SKM-1 treated with dmso at 0.1 percent for 144 hours (cell line): Measurements from ENCODE around the gene MT1HL1.
"Not testable (repeated sequence)": the region's sequence is repeated elsewhere in the genome, so short reads cannot be mapped to it uniquely, and the experiment has no call there.

Source experiments
- DNase-seq: peaks from one replicate; lab custom pipeline; 2025; ENCODE audit not compliant: unreplicated experiment; lab: John Stamatoyannopoulos, UW

The MT1HL1 gene

DNA sequence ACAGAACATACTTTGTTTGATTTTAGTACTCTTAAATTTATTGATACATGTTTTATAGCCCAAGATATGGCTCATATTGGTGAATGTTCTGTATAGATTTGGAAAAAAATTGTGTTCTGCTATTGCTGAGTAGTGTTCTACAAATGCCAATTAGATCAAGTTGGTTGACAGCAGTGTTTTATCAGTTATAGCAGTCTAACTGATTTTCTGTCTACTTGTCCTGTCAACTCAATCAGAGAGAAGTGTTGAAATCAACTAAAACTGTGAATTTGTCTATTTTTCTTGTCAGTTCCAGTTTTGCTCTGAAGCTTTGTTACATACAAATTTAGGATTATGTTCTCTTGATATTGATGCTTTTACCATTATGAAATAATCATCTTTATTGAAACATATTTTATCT lies 14.7 kb upstream of the MT1HL1 start:
- no peak for DNase-seq

GRCh38 chr1:237016626-237017025 lies 12.4 kb upstream of the MT1HL1 start:
- DNase-seq, result no peak

- no peak for DNase-seq
These were observed 9.4 kb upstream of the MT1HL1 start for GRCh38 chr1:237013608-237014007.

DNA sequence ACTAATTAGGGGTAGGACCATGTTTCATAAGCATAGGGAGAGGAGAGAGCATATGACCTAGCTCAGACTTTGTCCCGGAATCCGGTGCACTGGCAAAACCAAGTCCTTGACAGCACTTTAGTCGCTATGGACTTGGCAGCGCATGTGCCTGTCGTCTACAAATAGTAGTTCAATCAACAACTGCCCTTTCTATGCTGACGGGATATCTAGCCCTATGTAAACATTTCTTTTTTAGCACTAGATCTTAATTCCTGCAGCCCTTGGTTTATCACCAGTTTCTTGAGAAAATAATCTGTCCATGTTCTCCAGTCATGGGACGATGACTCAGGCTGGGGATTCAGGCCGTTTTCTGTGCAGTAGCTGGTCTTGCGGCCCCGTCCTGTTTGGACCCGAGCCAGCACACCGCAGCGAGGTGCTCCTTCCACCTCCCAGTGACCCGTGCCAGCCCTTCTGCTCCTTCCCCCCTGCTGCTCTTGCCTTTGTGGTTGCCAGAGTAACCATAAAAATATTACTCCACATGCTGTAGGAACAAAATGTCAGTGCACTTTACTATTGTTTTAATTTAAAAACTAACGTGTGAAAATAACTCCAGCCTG lies 8.6 kb upstream of the MT1HL1 start:
- no peak for DNase-seq

DNA sequence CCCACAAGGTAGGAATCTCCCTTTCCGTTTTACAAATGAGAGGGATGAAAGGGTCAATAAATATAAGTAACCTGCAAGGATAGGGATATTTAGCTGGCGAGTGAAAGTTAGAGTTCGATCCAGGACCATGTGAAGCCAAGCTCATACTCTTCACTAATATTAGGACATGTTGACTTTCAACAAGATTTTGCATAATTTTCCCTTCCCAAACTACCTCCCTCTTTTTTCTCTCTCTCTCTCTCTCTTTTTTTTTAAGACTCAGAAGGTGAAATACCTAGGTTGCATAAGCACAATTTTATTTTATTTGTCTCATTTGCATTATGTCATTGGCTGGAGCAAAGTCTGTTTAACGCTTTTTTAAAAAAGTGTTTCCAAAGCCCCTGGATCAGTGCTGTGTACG lies 8.1 kb upstream of the MT1HL1 start:
- DNase-seq, result no peak

GRCh38 chr1:237011432-237011831 lies 7.2 kb upstream of the MT1HL1 start:
- DNase-seq, result no peak

GRCh38 chr1:237009611-237010010 lies 5.4 kb upstream of the MT1HL1 start:
- DNase-seq, result no peak

- DNase-seq, result no peak
These were observed 3.1 kb upstream of the MT1HL1 start for GRCh38 chr1:237007147-237007881.

DNA sequence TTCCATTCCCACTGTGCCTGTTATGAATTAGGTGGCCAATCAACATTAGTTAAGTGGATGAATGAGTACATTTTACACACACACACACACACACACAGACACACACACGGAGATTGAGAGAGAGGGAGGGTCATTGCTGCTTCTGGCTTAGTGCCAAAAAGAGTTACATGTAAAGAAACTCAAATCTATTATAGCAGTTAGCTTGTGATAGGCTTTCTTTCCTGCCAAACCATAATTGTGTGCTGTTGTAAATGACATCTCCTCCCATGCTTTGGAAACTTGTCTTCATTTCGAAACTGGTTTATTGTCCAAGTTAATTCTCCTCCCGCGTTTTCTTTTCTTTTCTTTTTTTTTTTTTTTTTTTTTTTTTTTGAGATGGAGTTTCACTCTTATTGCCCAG lies 1.4 kb upstream of the MT1HL1 start:
- no peak for DNase-seq

DNA sequence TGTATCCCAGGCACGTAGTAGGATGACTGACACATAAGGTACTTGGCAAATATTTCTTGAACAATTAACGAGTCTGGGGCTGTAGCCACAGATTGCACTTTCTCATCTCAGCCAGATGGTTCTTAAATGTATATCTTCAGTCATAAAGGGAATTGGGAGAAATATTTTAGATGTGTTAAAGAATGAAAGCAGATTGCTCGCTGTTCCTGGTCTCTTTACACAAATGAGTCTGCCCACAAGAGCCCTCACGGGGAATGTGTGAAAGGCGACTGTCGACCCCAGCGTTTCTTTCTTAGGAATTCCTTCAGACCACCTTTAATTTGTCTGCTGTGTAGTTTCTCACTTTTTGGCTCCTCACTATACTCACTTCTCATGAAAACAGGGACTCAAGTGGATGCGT lies 725 bp downstream of the MT1HL1 start:
- DNase-seq, result no peak

- DNase-seq, result no peak
These were observed 4.0 kb downstream of the MT1HL1 start for GRCh38 chr1:237000191-237000590.

DNA sequence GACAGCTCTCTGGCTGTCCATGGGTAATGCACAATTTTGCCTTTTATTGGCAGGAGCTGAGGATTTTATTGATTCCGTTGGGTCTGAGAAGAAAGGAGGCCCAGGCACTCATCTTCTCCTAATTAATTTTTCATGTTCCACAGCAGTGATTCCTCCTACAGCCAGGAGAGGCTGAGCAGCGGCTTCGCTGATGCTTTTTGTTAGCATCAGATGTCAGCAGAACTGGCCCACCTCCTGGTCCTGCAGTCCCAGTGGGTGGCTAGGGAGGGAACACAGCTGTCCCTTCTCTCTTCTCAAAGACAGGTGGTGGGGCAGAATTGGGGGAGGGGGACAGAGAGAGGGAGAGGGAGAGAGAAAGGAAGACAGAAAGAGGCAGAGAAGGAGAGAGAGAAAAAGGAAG lies 5.7 kb downstream of the MT1HL1 start:
- DNase-seq, result no peak

DNA sequence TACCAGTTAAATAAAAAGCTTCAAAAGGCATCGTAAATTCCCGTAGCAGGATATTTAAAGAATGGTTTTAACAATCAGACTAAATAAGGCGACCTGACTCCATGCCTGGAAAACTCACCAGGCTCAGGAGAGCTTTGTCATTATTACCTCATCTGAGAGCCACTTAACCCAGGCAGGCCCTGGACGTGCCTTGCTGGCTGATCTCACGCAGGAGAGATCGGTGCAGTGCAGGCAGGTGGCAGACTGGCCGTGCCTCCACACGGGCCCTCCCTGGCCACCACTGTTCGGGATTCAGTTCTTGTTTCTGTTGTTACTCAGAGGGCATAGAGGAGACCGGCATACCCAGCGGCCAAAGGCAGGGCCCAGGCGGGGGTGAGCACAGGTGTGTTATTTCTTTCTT lies 6.4 kb downstream of the MT1HL1 start:
- DNase-seq, result no peak

- no peak for DNase-seq
These were observed 6.9 kb downstream of the MT1HL1 start for GRCh38 chr1:236997361-236997760.

DNA sequence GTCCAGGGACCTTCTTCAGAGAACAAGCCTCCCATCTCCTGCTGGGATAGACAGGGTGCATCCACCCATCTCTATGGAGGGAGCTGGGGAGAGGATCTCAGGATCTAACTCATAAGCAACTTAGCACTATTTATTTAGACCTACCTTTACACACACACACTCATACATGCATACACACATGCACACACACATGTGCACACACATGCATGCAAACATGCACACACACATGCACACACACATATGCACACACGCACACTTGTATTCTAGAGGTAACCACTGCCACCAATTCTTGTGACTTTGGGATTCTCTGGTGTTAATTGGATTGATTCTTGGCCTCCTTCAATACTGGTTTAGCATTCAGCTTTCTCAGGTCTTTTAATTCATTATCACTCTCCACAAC lies 9.8 kb downstream of the MT1HL1 start:
- no peak for DNase-seq

- DNase-seq, result no peak
These were observed 11.8 kb downstream of the MT1HL1 start for GRCh38 chr1:236992449-236992848.

DNA sequence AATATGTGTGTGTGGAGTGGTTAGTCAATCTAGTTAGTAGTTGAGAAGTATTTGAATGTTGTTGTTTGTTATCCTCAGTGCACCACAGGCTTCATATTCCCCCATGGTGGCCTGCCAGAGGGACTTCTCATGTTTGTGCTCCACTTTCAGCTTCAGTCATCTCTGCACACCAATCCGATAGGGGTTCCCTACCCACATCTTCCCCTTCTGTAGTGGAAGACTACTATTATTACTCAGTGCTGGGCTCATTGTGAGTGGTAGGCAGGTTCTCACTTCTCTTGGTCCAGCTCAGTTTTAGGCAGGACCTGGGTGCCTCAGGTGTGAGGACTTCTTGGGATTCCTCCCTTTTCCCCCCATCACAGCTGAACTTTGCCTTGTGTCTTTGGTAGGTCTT lies 14.2 kb downstream of the MT1HL1 start:
- DNase-seq, result no peak

DNA sequence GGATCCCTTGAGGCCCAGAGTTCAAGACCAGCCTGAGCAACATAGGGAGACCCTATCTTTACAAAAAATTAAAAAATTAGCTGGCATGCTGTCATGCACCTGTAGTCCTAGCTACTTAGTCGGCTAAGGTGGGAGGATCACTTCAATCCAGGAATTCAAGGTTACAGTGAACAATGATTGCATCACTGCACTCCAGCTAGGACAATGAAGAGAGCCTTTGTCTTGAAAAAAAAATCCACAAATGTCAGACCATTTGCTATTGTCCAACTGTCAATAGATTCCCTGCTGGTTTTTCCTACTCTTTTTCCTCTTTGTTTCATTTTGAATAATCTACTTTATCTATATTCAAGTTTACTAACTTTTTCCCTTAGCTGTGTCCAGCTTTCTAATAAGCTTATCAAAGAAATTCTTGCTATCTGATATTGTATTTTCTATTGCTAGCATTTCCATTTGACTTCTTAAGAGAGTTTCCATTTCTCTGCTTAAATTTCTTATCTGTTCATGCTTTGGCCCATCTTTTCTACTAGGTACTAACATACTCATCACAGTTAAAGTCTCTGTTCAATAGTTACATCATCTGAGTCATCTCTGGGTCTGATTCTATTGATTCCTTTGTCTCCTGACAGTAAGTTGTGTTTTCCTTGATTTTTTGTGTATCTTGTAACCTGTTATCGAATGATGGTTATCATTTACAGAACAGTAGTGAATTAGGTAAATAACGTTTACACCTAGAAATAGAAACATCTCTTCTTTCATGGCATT lies 14.8 kb downstream of the MT1HL1 start:
- DNase-seq, result no peak

- no peak for DNase-seq
These were observed 20.4 kb downstream of the MT1HL1 start for GRCh38 chr1:236983818-236984217.

GRCh38 chr1:236982380-236982779 lies 21.9 kb downstream of the MT1HL1 start:
- DNase-seq, result no peak

- DNase-seq, result not testable (repeated sequence)
These were observed 22.8 kb downstream of the MT1HL1 start for GRCh38 chr1:236981431-236981830.

GRCh38 chr1:236980673-236981072 lies 23.6 kb downstream of the MT1HL1 start:
- DNase-seq, result no peak
